Left lung (tissue), 10 donors: Measurements from ENCODE around the gene AKAP13. TPM values are rescaled to one million over a fixed set of nuclear protein-coding genes. Genes with fewer than 3 reads are reported as not detected.
A peak's percentile ranks its signal among the peaks of the same experiment; 100 is the strongest.

Source experiments
- ATAC-seq: fragments of 200-7000 bp; cut with Tn5 transposase; one replicate; pipeline ENCODE4 v1.9.1; 2020; ENCODE audit warnings: moderate library complexity
- DNase-seq, 4 donors: peaks; one replicate each; pipeline ENCODE4 v3.0.0-alpha.2; 2013 to 2020
- H3K27ac ChIP-seq, 2 donors: fragments of 200-600 bp; sonication (generic) in 1 of 2; one replicate each; pipeline versions ENCODE4 v1.5.0 to v1.8.0; 2020 to 2021
- H3K27me3 ChIP-seq, 2 donors: fragments of 200-600 bp; sonication (generic) in 1 of 2; one replicate each; pipeline versions ENCODE4 v1.5.0 to v1.8.0; 2020 to 2021
- H3K36me3 ChIP-seq, 2 donors: fragments of 200-600 bp; sonication (generic) in 1 of 2; one replicate each; pipeline versions ENCODE4 v1.5.0 to v1.8.0; 2020 to 2021
- H3K4me1 ChIP-seq, 2 donors: fragments of 200-600 bp; one replicate each; pipeline ENCODE4 v1.8.0; 2021
- H3K4me3 ChIP-seq, 2 donors: fragments of 200-600 bp; sonication (generic) in 1 of 2; one replicate each; pipeline versions ENCODE4 v1.5.0 to v1.8.0; 2020 to 2021; ENCODE audit warnings: mild to moderate bottlenecking in 1 of 2
- H3K9me3 ChIP-seq, 2 donors: fragments of 200-600 bp; sonication (generic) in 1 of 2; one replicate each; pipeline versions ENCODE4 v1.5.0 to v1.8.0; 2020 to 2021
- intact Hi-C, 2 donors: fragments of 100-400 bp; cut with DNase I; formaldehyde crosslinking; loops; one replicate each; pipeline versions ENCODE4 v1.11.2 to v1.14.2; 2022
- polyA plus RNA-seq, 6 donors: library from polyadenylated mRNA; unstranded; fragments of 120-200 nt; gene quantifications; one replicate each; pipeline ENCODE4 v1.2.1, GENCODE V29; 2013; ENCODE audit not compliant: insufficient read length in 6 of 6
- total RNA-seq, 2 donors: library from RNA; stranded (reverse); fragmentation: NEBNext Ultra II Directional; extraction: Animal tissue kit (Norgen Biotek cat#: 25700); gene quantifications; one replicate each; pipeline ENCODE4 v1.2.1, GENCODE V29; 2021
- TF ChIP-seq, protein P1 (sequence below), 2 donors: fragments of 200-600 bp; sonication (generic) in 1 of 2; IDR thresholded peaks; one replicate each; pipeline versions ENCODE4 v1.5.0 to v1.8.0; 2021; ENCODE audit warnings: antibody characterized with exemption in 2 of 2
- donor health status: DM: no; HTN: yes; CAD: no.
- donor health status: DM: no; HTN: no; CAD: no.

AKAP13 gene
- total and polyA plus RNA-seq, 8 donors = 93.6 to 346 (median 102) TPM

DNA sequence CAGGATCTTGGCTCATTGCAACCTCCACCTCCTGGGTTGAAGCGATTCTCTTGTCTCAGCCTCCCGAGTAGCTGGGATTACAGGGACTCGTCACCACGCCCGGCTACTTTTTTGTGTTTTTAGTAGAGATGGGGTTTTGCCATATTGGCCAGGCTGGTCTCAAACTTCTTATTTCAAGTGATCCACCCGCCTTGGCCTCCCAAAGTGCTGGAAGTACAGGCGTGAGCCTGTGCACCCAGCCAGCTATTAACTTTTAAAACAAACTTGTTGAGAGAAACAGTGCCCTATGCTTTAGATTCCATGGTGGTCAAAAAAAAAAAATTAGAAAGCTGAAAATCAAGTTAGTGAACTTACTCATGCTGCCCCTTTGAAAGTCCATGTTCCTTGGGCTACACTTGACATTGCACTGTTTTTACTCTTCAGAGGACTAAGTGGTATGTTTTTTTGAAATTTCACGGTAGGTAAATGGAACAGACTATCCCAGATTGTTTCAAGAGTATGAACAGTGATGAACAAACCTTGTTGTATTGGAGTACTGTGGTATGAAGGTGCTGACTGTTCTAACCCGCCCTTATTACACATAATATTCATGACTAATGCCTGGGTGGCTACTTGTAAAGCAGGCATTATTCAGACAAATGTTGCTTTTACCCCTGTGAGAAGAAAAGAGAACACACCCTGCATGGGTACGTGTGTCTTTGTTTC, 207.5 kb downstream of the AKAP13 start:
- no peak overlapping the region for H3K4me3 ChIP-seq
- H3K4me1 ChIP-seq = peaks cover 54 to 92% of the 10 kb centered on the region in 2 donors
- intact Hi-C loops = no loop called here
- TF ChIP-seq, protein P1, sequence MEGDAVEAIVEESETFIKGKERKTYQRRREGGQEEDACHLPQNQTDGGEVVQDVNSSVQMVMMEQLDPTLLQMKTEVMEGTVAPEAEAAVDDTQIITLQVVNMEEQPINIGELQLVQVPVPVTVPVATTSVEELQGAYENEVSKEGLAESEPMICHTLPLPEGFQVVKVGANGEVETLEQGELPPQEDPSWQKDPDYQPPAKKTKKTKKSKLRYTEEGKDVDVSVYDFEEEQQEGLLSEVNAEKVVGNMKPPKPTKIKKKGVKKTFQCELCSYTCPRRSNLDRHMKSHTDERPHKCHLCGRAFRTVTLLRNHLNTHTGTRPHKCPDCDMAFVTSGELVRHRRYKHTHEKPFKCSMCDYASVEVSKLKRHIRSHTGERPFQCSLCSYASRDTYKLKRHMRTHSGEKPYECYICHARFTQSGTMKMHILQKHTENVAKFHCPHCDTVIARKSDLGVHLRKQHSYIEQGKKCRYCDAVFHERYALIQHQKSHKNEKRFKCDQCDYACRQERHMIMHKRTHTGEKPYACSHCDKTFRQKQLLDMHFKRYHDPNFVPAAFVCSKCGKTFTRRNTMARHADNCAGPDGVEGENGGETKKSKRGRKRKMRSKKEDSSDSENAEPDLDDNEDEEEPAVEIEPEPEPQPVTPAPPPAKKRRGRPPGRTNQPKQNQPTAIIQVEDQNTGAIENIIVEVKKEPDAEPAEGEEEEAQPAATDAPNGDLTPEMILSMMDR (IDR thresholded peaks at IDR 0.05) = no peak
- peaks cover 0 to 42% of the 10 kb centered on the region in 2 donors for H3K36me3 ChIP-seq
- DNase-seq = peak in 1 of 4 donors; percentile 57
- peak overlapping the region; percentile 79 to 83 for H3K27ac ChIP-seq
- no peaks in the 10 kb centered on the region for H3K9me3 ChIP-seq
- peak; percentile 76 for ATAC-seq
- H3K27me3 ChIP-seq = no peaks in the 10 kb centered on the region

DNA sequence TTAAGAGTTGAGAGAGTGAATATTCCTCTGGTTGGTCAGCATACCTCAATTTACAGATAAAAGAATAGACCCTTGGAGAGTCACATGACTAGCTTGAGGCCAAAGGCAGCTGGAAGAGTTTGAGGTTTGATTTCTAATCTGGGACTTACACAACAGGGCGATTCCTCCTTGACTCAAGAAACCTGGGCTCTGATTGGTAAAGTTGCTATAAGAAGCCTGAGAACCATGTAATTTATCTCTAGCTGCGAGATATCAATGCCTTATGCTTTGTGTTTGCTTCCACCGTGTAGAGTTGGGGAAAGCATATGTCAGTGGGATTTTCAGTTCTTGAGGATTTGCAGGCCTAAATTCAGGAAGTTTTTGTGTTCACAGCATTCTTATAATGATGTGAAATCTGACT, 208.3 kb downstream of the AKAP13 start:
- no peaks in the 10 kb centered on the region for H3K27me3 ChIP-seq
- peak; percentile 6 for ATAC-seq
- H3K27ac ChIP-seq = peak overlapping the region; percentile 79 to 83
- peaks cover 0 to 42% of the 10 kb centered on the region in 2 donors for H3K36me3 ChIP-seq
- no peaks in the 10 kb centered on the region for H3K9me3 ChIP-seq
- peak in 1 of 4 donors; percentile 41 for DNase-seq
- TF ChIP-seq, protein P1 (IDR thresholded peaks at IDR 0.05) = no peak
- H3K4me3 ChIP-seq = no peak overlapping the region
- intact Hi-C loops = no loop called here
- peaks cover 51 to 87% of the 10 kb centered on the region in 2 donors for H3K4me1 ChIP-seq

DNA sequence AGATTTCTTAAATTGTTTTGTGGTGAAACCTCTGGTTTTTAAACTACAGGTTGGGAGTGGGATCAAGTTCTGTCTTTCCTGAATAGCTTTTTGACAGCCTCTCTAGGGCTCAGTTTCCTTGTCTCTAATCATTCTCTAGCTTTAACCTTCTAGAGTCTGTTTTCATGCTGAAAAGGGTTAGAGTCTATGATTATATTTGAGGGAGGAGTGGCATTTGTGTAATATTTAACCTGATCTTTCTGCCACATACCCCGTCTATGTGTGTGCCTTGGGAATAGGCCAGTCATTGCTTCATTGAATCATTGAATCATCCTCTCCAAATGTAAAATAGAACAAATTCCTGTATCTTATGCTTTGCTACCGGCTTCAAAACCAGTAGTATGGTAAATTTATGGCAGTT, 209.4 kb downstream of the AKAP13 start:
- Histone ChIP-seq H3K27me3 (no peaks in the 10 kb centered on the region), H3K27ac (peak overlapping the region; percentile 79 to 83), H3K36me3 (peaks cover 0 to 42% of the 10 kb centered on the region in 2 donors), H3K4me3 (no peak overlapping the region), H3K4me1 (peaks cover 39 to 76% of the 10 kb centered on the region in 2 donors), H3K9me3 (no peaks in the 10 kb centered on the region)
- no peak for DNase-seq
- peak; percentile 55 for ATAC-seq
- TF ChIP-seq, protein P1 (IDR thresholded peaks at IDR 0.05) = no peak
- intact Hi-C loops = no loop called here

DNA sequence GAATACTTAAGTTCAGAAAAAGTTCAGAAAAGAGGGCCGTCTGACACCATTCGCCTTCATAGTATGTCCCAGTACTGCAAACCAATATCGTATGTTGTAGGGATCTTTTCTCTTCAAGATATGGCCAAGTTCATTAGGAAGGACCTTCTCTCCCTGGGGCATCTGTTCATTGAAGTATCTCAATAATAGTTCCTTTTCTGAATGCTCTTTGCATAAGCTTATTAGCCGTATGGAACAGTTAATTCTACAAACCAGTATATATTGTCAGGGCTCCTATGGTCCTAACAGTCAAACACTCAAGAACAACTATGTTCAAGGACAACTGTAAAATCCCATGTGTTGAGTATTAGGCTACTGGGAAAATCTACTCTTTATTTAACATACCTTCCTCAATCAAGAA, 211.2 kb downstream of the AKAP13 start:
- Histone ChIP-seq H3K27me3 (no peaks in the 10 kb centered on the region), H3K27ac (no peak overlapping the region), H3K9me3 (no peaks in the 10 kb centered on the region), H3K36me3 (peaks cover 0 to 33% of the 10 kb centered on the region in 2 donors), H3K4me3 (no peak overlapping the region), H3K4me1 (peaks cover 31 to 75% of the 10 kb centered on the region in 2 donors)
- intact Hi-C loops = no loop called here
- no peak for ATAC-seq
- DNase-seq = no peak
- TF ChIP-seq, protein P1 (IDR thresholded peaks at IDR 0.05) = no peak

DNA sequence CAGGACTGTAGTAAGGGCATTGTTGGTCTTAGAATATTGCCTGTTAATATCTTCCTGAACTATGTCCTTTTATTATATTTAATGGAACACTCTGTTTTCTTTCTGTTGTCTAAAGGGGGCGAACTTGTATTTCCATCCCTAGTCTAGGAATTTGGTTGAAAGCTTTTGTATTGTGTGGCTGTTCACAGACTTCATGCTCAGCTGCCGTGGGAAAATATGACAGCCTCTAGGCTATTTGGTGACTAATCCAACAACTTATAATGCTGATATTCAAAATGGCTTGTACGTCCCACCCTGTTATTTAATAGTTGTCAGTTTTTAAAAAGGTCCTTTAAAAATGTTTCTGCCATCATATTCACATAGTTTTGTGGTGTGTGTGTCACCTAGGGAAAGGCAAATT, 211.7 kb downstream of the AKAP13 start:
- Histone ChIP-seq H3K27me3 (no peaks in the 10 kb centered on the region), H3K4me1 (peaks cover 29 to 78% of the 10 kb centered on the region in 2 donors), H3K27ac (no peak overlapping the region), H3K36me3 (peaks cover 0 to 31% of the 10 kb centered on the region in 2 donors), H3K4me3 (no peak overlapping the region), H3K9me3 (no peaks in the 10 kb centered on the region)
- intact Hi-C loops = no loop called here
- TF ChIP-seq, protein P1 (IDR thresholded peaks at IDR 0.05) = no peak
- ATAC-seq (peak; percentile 6), DNase-seq (peak in 1 of 4 donors; percentile 53)
